ENCODE results near the gene DAB2IP. TPM values are rescaled to one million over a fixed set of nuclear protein-coding genes. Genes with fewer than 3 reads are reported as not detected.

The DAB2IP gene
- total RNA-seq, 2 experiments from 2014 or later = 0.06 TPM; not detected in 1

DNA sequence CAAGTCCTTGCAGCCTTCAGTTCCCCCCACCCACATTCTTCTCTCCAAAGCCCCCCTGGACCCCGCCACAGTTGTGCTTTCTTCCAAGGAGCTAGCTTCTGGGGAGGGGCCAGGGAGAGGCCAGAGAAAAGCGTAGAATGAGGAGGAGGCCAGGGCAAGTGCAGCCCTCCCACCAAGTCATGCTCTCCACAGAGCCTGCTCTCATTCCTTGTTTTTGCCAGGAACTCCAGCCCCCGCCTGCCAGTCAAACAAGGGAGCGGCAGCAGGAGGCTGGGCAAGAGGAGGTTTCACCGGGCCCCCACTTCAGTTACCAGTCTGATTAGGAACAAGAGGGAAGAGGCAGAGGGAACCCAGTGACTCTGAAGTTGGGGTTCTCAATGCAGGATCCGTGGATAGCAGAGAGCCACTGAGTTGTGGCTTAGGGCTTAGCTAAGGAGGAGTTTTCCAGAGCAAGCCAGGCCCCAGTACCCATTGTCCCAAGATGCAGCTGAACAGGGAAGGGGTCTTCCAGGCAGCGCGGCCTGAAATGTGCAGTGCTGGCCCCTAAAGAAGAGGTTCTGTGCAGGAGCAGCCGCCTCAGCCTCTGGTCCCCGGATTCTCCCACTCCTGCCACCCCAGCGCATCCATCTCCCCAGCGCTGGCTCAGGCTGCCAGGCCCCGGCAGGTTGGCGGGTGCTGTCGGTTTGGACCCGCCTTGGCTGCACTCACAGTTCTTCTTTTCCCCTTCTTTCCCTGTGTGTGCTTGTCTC, 120.6 kb downstream of the DAB2IP start:
- H3K27ac ChIP-seq (ENCODE audit: low read depth in 1 of 2, low read length in 2 of 2) = no peak overlapping the region
- no peak overlapping the region for H3K27ac Mint-ChIP-seq
- POLR2A ChIA-PET = no interaction called here
- peaks cover 0 to 3% of the 10 kb centered on the region in 2 experiments for H3K9me3 ChIP-seq (ENCODE audit: control insufficient read depth in 1 of 2, insufficient read depth in 1 of 2, low read length in 2 of 2)
- peaks cover 0 to 4% of the 10 kb centered on the region in 2 experiments for H3K27me3 ChIP-seq (ENCODE audit: control insufficient read depth in 1 of 2, insufficient read depth in 2 of 2, low read length in 2 of 2)
- H3K36me3 ChIP-seq (ENCODE audit: insufficient read depth, low read length) = no peaks in the 10 kb centered on the region
- CTCF ChIA-PET = no interaction called here
- no peaks in the 10 kb centered on the region for H3K4me1 Mint-ChIP-seq (ENCODE audit: low read depth)
- ATAC-seq (ENCODE audit: poor library complexity) (no peak), DNase-seq (peak in 1 of 14 experiments; percentile 1)
- TF ChIP-seq, protein P1, sequence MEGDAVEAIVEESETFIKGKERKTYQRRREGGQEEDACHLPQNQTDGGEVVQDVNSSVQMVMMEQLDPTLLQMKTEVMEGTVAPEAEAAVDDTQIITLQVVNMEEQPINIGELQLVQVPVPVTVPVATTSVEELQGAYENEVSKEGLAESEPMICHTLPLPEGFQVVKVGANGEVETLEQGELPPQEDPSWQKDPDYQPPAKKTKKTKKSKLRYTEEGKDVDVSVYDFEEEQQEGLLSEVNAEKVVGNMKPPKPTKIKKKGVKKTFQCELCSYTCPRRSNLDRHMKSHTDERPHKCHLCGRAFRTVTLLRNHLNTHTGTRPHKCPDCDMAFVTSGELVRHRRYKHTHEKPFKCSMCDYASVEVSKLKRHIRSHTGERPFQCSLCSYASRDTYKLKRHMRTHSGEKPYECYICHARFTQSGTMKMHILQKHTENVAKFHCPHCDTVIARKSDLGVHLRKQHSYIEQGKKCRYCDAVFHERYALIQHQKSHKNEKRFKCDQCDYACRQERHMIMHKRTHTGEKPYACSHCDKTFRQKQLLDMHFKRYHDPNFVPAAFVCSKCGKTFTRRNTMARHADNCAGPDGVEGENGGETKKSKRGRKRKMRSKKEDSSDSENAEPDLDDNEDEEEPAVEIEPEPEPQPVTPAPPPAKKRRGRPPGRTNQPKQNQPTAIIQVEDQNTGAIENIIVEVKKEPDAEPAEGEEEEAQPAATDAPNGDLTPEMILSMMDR (IDR thresholded peaks at IDR 0.05) = no peak
- intact Hi-C loops (cut with DNase I, micrococcal nuclease) = no loop called here
- H3K4me1 ChIP-seq (ENCODE audit: insufficient read depth, low read length) = no peaks in the 10 kb centered on the region
- H3K4me3 Mint-ChIP-seq = no peak overlapping the region
- H3K9me3 Mint-ChIP-seq = no peaks in the 10 kb centered on the region
- no peak overlapping the region for H3K4me3 ChIP-seq (ENCODE audit: low read length)
- no peaks in the 10 kb centered on the region for H3K27me3 Mint-ChIP-seq
- no peaks in the 10 kb centered on the region for H3K36me3 Mint-ChIP-seq (ENCODE audit: low read depth)

DNA sequence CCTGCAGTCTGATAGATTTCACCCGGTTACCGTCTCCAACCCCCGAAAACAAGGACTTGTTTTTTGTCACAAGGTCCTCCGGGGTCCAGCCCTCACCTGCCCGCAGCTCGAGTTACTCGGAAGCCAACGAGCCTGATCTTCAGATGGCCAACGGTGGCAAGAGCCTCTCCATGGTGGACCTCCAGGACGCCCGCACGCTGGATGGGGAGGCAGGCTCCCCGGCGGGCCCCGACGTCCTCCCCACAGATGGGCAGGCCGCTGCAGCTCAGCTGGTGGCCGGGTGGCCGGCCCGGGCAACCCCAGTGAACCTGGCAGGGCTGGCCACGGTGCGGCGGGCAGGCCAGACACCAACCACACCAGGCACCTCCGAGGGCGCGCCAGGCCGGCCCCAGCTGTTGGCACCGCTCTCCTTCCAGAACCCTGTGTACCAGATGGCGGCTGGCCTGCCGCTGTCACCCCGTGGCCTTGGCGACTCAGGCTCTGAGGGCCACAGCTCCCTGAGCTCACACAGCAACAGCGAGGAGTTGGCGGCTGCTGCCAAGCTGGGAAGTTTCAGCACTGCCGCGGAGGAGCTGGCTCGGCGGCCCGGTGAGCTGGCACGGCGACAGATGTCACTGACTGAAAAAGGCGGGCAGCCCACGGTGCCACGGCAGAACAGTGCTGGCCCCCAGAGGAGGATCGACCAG, 121.3 kb downstream of the DAB2IP start:
- TF ChIP-seq, protein P1 (IDR thresholded peaks at IDR 0.05) = no peak
- H3K27me3 Mint-ChIP-seq = no peaks in the 10 kb centered on the region
- intact Hi-C loops (cut with DNase I, micrococcal nuclease) = no loop called here
- no peak overlapping the region for H3K4me3 Mint-ChIP-seq
- H3K4me1 Mint-ChIP-seq (ENCODE audit: low read depth) = no peaks in the 10 kb centered on the region
- Histone ChIP-seq H3K27ac (ENCODE audit: low read depth in 1 of 2, low read length in 2 of 2) (no peak overlapping the region), H3K9me3 (ENCODE audit: control insufficient read depth in 1 of 2, insufficient read depth in 1 of 2, low read length in 2 of 2) (peaks cover 0 to 3% of the 10 kb centered on the region in 2 experiments), H3K36me3 (ENCODE audit: insufficient read depth, low read length) (no peaks in the 10 kb centered on the region), H3K27me3 (ENCODE audit: control insufficient read depth in 1 of 2, insufficient read depth in 2 of 2, low read length in 2 of 2) (peaks cover 0 to 4% of the 10 kb centered on the region in 2 experiments), H3K4me1 (ENCODE audit: insufficient read depth, low read length) (no peaks in the 10 kb centered on the region), H3K4me3 (ENCODE audit: low read length) (no peak overlapping the region)
- peak in 1 of 14 experiments; percentile 2 for DNase-seq
- no peaks in the 10 kb centered on the region for H3K9me3 Mint-ChIP-seq
- ChIA-PET CTCF (no interaction called here), POLR2A (no interaction called here)
- no peak overlapping the region for H3K27ac Mint-ChIP-seq
- no peaks in the 10 kb centered on the region for H3K36me3 Mint-ChIP-seq (ENCODE audit: low read depth)
- no peak for ATAC-seq (ENCODE audit: poor library complexity)

DNA sequence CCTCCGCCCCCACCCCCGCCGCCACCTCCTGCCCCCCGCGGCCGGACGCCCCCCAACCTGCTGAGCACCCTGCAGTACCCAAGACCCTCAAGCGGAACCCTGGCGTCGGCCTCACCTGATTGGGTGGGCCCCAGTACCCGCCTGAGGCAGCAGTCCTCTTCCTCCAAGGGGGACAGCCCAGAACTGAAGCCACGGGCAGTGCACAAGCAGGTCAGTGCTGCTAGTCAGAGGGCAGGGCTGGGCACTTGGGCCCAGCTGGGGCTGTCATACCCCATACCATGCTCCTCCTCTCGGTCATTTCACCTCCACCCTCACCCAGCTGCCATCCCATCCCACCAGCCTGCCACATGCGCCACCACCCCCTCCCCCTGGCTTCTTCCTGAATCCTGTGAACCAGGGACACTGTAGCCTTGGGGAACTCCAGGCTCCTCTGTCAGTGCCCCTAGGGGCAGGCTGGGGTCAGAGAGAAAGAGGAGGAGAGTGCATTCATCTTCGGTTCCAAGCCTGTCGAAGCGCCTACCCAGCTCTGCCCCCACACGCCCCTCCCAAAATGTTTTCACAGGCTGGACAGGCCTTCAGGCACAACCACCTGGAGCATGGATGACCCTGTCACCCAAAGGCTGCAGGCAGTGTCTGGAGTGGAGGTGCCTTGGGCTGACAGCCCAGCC, 122.0 kb downstream of the DAB2IP start:
- Histone ChIP-seq H3K4me1 (ENCODE audit: insufficient read depth, low read length) (no peaks in the 10 kb centered on the region), H3K36me3 (ENCODE audit: insufficient read depth, low read length) (no peaks in the 10 kb centered on the region), H3K27me3 (ENCODE audit: control insufficient read depth in 1 of 2, insufficient read depth in 2 of 2, low read length in 2 of 2) (peaks cover 0 to 4% of the 10 kb centered on the region in 2 experiments), H3K4me3 (ENCODE audit: low read length) (no peak overlapping the region), H3K27ac (ENCODE audit: low read depth in 1 of 2, low read length in 2 of 2) (no peak overlapping the region), H3K9me3 (ENCODE audit: control insufficient read depth in 1 of 2, insufficient read depth in 1 of 2, low read length in 2 of 2) (peaks cover 0 to 3% of the 10 kb centered on the region in 2 experiments)
- H3K9me3 Mint-ChIP-seq = no peaks in the 10 kb centered on the region
- H3K27ac Mint-ChIP-seq = no peak overlapping the region
- H3K4me3 Mint-ChIP-seq = no peak overlapping the region
- no peaks in the 10 kb centered on the region for H3K27me3 Mint-ChIP-seq
- H3K36me3 Mint-ChIP-seq (ENCODE audit: low read depth) = no peaks in the 10 kb centered on the region
- DNase-seq = peak in 1 of 14 experiments; percentile 0
- H3K4me1 Mint-ChIP-seq (ENCODE audit: low read depth) = no peaks in the 10 kb centered on the region
- ChIA-PET POLR2A (no interaction called here), CTCF (no interaction called here)
- TF ChIP-seq, protein P1 (IDR thresholded peaks at IDR 0.05) = no peak
- intact Hi-C loops (cut with DNase I, micrococcal nuclease) = no loop called here
- ATAC-seq (ENCODE audit: poor library complexity) = no peak

All from CD4-positive, alpha-beta T cell (primary cell).